GM23338 (cell line): ENCODE results near the gene PSD4. TPM values are rescaled to one million over a fixed set of nuclear protein-coding genes. Genes with fewer than 3 reads are reported as not detected.

Experiments
- ATAC-seq: fragments of 200-7000 bp; cut with Tn5 transposase; 3 replicates; pipeline ENCODE4 v1.9.1; 2020
- DNase-seq: peaks from one replicate; pipeline ENCODE4 v3.0.0-alpha.2; 2015; ENCODE audit warnings: low spot score
- H2AFZ ChIP-seq: fragments of 200-600 bp; sonication (generic); 2 replicates; pipeline ENCODE4 v1.8.0; 2016; ENCODE audit warnings: antibody characterized with exemption, mild to moderate bottlenecking, moderate library complexity
- H3F3A ChIP-seq: fragments of 200-600 bp; sonication (generic); replicated peaks from 2 replicates; pipeline ENCODE4 v1.8.0; 2017; ENCODE audit warnings: antibody characterized with exemption, mixed run types, low read depth
- H3K27ac ChIP-seq: fragments of 200-600 bp; sonication (generic); 2 replicates; pipeline ENCODE4 v1.6.1; 2016; ENCODE audit warnings: low read depth
- H3K27me3 ChIP-seq: fragments of 200-600 bp; sonication (generic); 2 replicates; pipeline ENCODE4 v1.8.0; 2016; ENCODE audit warnings: mild to moderate bottlenecking, mixed run types, moderate library complexity; ENCODE audit not compliant: insufficient read depth
- H3K36me3 ChIP-seq: fragments of 200-600 bp; sonication (generic); 2 replicates; pipeline ENCODE4 v1.8.0; 2016; ENCODE audit warnings: mild to moderate bottlenecking; ENCODE audit not compliant: insufficient read depth
- H3K4me1 ChIP-seq: fragments of 200-600 bp; sonication (generic); 2 replicates; pipeline ENCODE4 v1.8.0; 2016; ENCODE audit warnings: mild to moderate bottlenecking, moderate library complexity; ENCODE audit not compliant: insufficient read depth
- H3K4me2 ChIP-seq: fragments of 200-600 bp; sonication (generic); 2 replicates; pipeline ENCODE4 v1.7.1; 2017; ENCODE audit warnings: mixed run types
- H3K4me3 ChIP-seq: fragments of 200-600 bp; sonication (generic); 2 replicates; pipeline ENCODE4 v1.6.1; 2016; ENCODE audit warnings: mixed run types
- H3K79me2 ChIP-seq: fragments of 200-600 bp; sonication (generic); replicated peaks from 2 replicates; pipeline ENCODE4 v1.8.0; 2017; ENCODE audit warnings: mild to moderate bottlenecking; ENCODE audit not compliant: insufficient read depth
- H3K9me2 ChIP-seq: fragments of 200-600 bp; sonication (generic); 2 replicates; pipeline ENCODE4 v1.8.0; 2017; ENCODE audit not compliant: insufficient read depth
- H4K20me1 ChIP-seq: fragments of 200-600 bp; sonication (generic); replicated peaks from 2 replicates; pipeline ENCODE4 v1.8.0; 2017; ENCODE audit warnings: mild to moderate bottlenecking; ENCODE audit not compliant: insufficient read depth
- H3K27ac Mint-ChIP-seq: 2 replicates; pipeline ENCODE4 v1.8.0; 2020; ENCODE audit warnings: inconsistent platforms, mild to moderate bottlenecking, moderate library complexity, mixed read lengths
- H3K27me3 Mint-ChIP-seq: 3 replicates; pipeline ENCODE4 v1.8.0; 2022; ENCODE audit warnings: low read depth, mild to moderate bottlenecking, moderate library complexity, mixed read lengths, inconsistent platforms; ENCODE audit not compliant: insufficient read depth, poor library complexity
- H3K36me3 Mint-ChIP-seq: 3 replicates; pipeline ENCODE4 v1.8.0; 2021; ENCODE audit warnings: low read depth, mild to moderate bottlenecking, inconsistent platforms, moderate library complexity, mixed read lengths
- H3K4me1 Mint-ChIP-seq: 3 replicates; pipeline ENCODE4 v1.8.0; 2020; ENCODE audit warnings: mild to moderate bottlenecking, inconsistent platforms, mixed read lengths
- H3K4me3 Mint-ChIP-seq: 3 replicates; pipeline ENCODE4 v1.8.0; 2021; ENCODE audit warnings: moderate library complexity, mild to moderate bottlenecking, inconsistent platforms, mixed read lengths
- H3K9me3 Mint-ChIP-seq: 3 replicates; pipeline ENCODE4 v1.8.0; 2020; ENCODE audit warnings: moderate library complexity, mild to moderate bottlenecking, inconsistent platforms, mixed read lengths
- CREB1 ChIP-seq: fragments of 250-450 bp; sonication (Bioruptor Pico); IDR thresholded peaks from 2 replicates; pipeline ENCODE4 v1.5.0; 2020; ENCODE audit warnings: low read depth, mild to moderate bottlenecking, moderate library complexity
- CTCF ChIP-seq, 2 experiments: fragments of 200-600 bp in 1 of 2; sonication (generic) in 1 of 2; conservative IDR thresholded peaks; 2 replicates each; pipeline versions ENCODE4 v1.5.1 to v1.6.1; 2016 to 2017; ENCODE audit warnings: antibody characterized with exemption in 2 of 2, low read depth in 2 of 2, mild to moderate bottlenecking in 2 of 2, moderate library complexity in 1 of 2
- EZH2 ChIP-seq: fragments of 200-600 bp; sonication (generic); IDR thresholded peaks from one replicate; pipeline ENCODE4 v1.8.0; 2017; ENCODE audit warnings: antibody characterized with exemption, mild to moderate bottlenecking, low read depth; ENCODE audit not compliant: unreplicated experiment
- EZH2phosphoT487 ChIP-seq: fragments of 200-600 bp; sonication (generic); IDR thresholded peaks from one replicate; pipeline ENCODE4 v1.8.1; 2018; ENCODE audit warnings: antibody characterized with exemption; ENCODE audit not compliant: unreplicated experiment
- JUNB ChIP-seq: IDR thresholded peaks from one replicate; pipeline ENCODE4 v1.6.1; 2016; ENCODE audit warnings: antibody characterized with exemption; ENCODE audit not compliant: unreplicated experiment
- NANOG ChIP-seq: IDR thresholded peaks from 2 replicates; pipeline ENCODE4 v1.6.1; 2016; ENCODE audit warnings: antibody characterized with exemption, borderline replicate concordance
- POLR2AphosphoS5 ChIP-seq: IDR thresholded peaks from 2 replicates; pipeline ENCODE4 v1.6.1; 2016; ENCODE audit warnings: antibody characterized with exemption, low read depth
- STAT1 ChIP-seq: IDR thresholded peaks from one replicate; pipeline ENCODE4 v1.6.1; 2016; ENCODE audit warnings: antibody characterized with exemption; ENCODE audit not compliant: unreplicated experiment
- ZNF114 ChIP-seq: fragments of 250-450 bp; sonication (Bioruptor Pico); IDR thresholded peaks from 2 replicates; pipeline ENCODE4 v1.5.0; 2020; ENCODE audit warnings: mild to moderate bottlenecking, moderate library complexity
- ZNF331 ChIP-seq: fragments of 250-450 bp; sonication (Bioruptor Pico); IDR thresholded peaks from 2 replicates; pipeline ENCODE4 v1.5.0; 2020; ENCODE audit warnings: low read depth, mild to moderate bottlenecking, moderate library complexity
- ZNF462 ChIP-seq: fragments of 250-450 bp; sonication (Bioruptor Pico); IDR thresholded peaks from 2 replicates; pipeline ENCODE4 v1.5.0; 2020; ENCODE audit warnings: mild to moderate bottlenecking, moderate library complexity
- polyA plus RNA-seq: library from polyadenylated mRNA; unstranded; fragments of >200 nt; fragmentation: Nextera tagmentation; extraction: Ambion mirVana; gene quantifications from 2 replicates; pipeline ENCODE4 v1.2.1, GENCODE V29; 2016
- total RNA-seq: library from RNA; depleted of rRNA; stranded (reverse); fragments of >200 nt; shearing (Covaris generic); gene quantifications from 2 replicates; pipeline ENCODE4 v1.2.3, GENCODE V29; 2014
- TF ChIP-seq, protein P1 (sequence below): IDR thresholded peaks from one replicate; pipeline ENCODE4 v1.6.1; 2018; ENCODE audit warnings: antibody characterized with exemption; ENCODE audit not compliant: unreplicated experiment
- TF ChIP-seq, protein P2 (sequence below): IDR thresholded peaks from 2 replicates; pipeline ENCODE4 v1.6.1; 2016; ENCODE audit warnings: antibody characterized with exemption

PSD4 gene
- total and polyA plus RNA-seq, 2 experiments from 2014 or later: 0.06 to 0.66 TPM

DNA sequence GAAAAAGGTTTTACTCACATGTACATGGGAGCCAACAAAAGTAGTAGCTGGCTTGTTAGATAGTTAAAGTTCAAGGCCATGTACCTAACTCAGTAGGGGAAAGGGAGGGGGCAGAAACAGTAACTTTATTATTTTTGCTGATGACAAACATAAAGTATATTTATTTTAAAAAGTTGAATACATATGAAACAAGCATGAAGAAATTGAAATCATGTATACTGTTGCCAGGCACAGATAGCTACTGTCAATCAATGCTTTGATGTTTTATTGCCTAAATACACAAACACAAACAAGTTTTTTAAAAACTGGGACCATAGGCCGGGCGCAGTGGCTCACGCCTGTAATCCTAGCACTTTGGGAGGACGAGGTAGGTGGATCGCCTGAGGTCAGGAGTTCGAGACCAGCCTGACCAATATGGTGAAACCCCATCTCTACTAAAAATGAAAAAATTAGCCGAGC lies 7.6 kb upstream of the PSD4 start:
- H3K4me3 Mint-ChIP-seq: no peak overlapping the region
- ATAC-seq: no peak
- no peak overlapping the region for H3K4me3 ChIP-seq
- TF ChIP-seq JUNB (no peak), NANOG (no peak), ZNF331 (CRISPR knock-in tag) (no peak), EZH2 (no peak), STAT1 (no peak), ZNF462 (CRISPR knock-in tag) (no peak), EZH2phosphoT487 (no peak), CTCF (conservative IDR thresholded peaks at IDR 0.05; ENCODE audit: low read depth in 2 of 2) (no peak), POLR2AphosphoS5 (no peak), ZNF114 (no peak), CREB1 (CRISPR knock-in tag) (no peak)
- TF ChIP-seq, protein P1, sequence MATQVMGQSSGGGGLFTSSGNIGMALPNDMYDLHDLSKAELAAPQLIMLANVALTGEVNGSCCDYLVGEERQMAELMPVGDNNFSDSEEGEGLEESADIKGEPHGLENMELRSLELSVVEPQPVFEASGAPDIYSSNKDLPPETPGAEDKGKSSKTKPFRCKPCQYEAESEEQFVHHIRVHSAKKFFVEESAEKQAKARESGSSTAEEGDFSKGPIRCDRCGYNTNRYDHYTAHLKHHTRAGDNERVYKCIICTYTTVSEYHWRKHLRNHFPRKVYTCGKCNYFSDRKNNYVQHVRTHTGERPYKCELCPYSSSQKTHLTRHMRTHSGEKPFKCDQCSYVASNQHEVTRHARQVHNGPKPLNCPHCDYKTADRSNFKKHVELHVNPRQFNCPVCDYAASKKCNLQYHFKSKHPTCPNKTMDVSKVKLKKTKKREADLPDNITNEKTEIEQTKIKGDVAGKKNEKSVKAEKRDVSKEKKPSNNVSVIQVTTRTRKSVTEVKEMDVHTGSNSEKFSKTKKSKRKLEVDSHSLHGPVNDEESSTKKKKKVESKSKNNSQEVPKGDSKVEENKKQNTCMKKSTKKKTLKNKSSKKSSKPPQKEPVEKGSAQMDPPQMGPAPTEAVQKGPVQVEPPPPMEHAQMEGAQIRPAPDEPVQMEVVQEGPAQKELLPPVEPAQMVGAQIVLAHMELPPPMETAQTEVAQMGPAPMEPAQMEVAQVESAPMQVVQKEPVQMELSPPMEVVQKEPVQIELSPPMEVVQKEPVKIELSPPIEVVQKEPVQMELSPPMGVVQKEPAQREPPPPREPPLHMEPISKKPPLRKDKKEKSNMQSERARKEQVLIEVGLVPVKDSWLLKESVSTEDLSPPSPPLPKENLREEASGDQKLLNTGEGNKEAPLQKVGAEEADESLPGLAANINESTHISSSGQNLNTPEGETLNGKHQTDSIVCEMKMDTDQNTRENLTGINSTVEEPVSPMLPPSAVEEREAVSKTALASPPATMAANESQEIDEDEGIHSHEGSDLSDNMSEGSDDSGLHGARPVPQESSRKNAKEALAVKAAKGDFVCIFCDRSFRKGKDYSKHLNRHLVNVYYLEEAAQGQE: no peak
- TF ChIP-seq, protein P2, sequence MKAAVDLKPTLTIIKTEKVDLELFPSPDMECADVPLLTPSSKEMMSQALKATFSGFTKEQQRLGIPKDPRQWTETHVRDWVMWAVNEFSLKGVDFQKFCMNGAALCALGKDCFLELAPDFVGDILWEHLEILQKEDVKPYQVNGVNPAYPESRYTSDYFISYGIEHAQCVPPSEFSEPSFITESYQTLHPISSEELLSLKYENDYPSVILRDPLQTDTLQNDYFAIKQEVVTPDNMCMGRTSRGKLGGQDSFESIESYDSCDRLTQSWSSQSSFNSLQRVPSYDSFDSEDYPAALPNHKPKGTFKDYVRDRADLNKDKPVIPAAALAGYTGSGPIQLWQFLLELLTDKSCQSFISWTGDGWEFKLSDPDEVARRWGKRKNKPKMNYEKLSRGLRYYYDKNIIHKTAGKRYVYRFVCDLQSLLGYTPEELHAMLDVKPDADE: no peak
- no peaks in the 10 kb centered on the region for H4K20me1 ChIP-seq
- H3K27me3 ChIP-seq: no peaks in the 10 kb centered on the region
- H3K4me2 ChIP-seq: no peak overlapping the region
- H3K27ac ChIP-seq: no peak overlapping the region
- H3K9me3 Mint-ChIP-seq: no peaks in the 10 kb centered on the region; the same call in 2 of the 3 replicates
- no peak overlapping the region for H2AFZ ChIP-seq
- H3K36me3 ChIP-seq: no peaks in the 10 kb centered on the region
- peaks cover 4% of the 10 kb centered on the region; the same call in 1 of the 2 replicates for H3K4me1 ChIP-seq
- no peaks in the 10 kb centered on the region for H3F3A ChIP-seq
- no peaks in the 10 kb centered on the region for H3K79me2 ChIP-seq
- H3K9me2 ChIP-seq: no peaks in the 10 kb centered on the region
- no peaks in the 10 kb centered on the region for H3K36me3 Mint-ChIP-seq
- peaks cover 16% of the 10 kb centered on the region for H3K4me1 Mint-ChIP-seq
- H3K27me3 Mint-ChIP-seq: peaks cover 10% of the 10 kb centered on the region
- H3K27ac Mint-ChIP-seq: no peak overlapping the region
- no peak for DNase-seq
